ENCODE measurements around the gene FAM131C.

- TF ChIP-seq, protein P1, sequence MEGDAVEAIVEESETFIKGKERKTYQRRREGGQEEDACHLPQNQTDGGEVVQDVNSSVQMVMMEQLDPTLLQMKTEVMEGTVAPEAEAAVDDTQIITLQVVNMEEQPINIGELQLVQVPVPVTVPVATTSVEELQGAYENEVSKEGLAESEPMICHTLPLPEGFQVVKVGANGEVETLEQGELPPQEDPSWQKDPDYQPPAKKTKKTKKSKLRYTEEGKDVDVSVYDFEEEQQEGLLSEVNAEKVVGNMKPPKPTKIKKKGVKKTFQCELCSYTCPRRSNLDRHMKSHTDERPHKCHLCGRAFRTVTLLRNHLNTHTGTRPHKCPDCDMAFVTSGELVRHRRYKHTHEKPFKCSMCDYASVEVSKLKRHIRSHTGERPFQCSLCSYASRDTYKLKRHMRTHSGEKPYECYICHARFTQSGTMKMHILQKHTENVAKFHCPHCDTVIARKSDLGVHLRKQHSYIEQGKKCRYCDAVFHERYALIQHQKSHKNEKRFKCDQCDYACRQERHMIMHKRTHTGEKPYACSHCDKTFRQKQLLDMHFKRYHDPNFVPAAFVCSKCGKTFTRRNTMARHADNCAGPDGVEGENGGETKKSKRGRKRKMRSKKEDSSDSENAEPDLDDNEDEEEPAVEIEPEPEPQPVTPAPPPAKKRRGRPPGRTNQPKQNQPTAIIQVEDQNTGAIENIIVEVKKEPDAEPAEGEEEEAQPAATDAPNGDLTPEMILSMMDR (IDR thresholded peaks at IDR 0.05) = no peak
- TF ChIP-seq POLR2A (IDR thresholded peaks at IDR 0.05) = no peak
Observed at GRCh38 chr1:16111771-16112595, 38.5 kb upstream of the FAM131C start.
